Trophoblast cell (in vitro differentiated cells and primary cell): ENCODE data around the gene ZNF860. TPM values are rescaled to one million over a fixed set of nuclear protein-coding genes. Genes with fewer than 3 reads are reported as not detected.

Source experiments
- DNase-seq, 2 donors: peaks; one replicate each; pipeline ENCODE4 v3.0.0-alpha.2; 2016
- H2AFZ ChIP-seq: 2 replicates; pipeline ENCODE4 v1.6.1; 2013; ENCODE audit warnings: low read length, moderate library complexity, mild to moderate bottlenecking; ENCODE audit not compliant: insufficient read depth, poor library complexity
- H2AK5ac ChIP-seq: 2 replicates; pipeline ENCODE4 v1.6.1; 2013; ENCODE audit warnings: mild to moderate bottlenecking, low read length
- H2BK120ac ChIP-seq: 2 replicates; pipeline ENCODE4 v1.6.1; 2013; ENCODE audit warnings: low read length, mild to moderate bottlenecking, moderate library complexity; ENCODE audit not compliant: insufficient read depth, poor library complexity
- H2BK12ac ChIP-seq: 2 replicates; pipeline ENCODE4 v1.6.1; 2013; ENCODE audit warnings: mild to moderate bottlenecking, low read length, moderate library complexity
- H2BK5ac ChIP-seq: 2 replicates; pipeline ENCODE4 v1.6.1; 2013; ENCODE audit warnings: low read length, low read depth, moderate library complexity, mild to moderate bottlenecking; ENCODE audit not compliant: poor library complexity
- H3K14ac ChIP-seq: 2 replicates; pipeline ENCODE4 v1.6.1; 2013; ENCODE audit warnings: mild to moderate bottlenecking, low read length
- H3K18ac ChIP-seq: 2 replicates; pipeline ENCODE4 v1.6.1; 2013; ENCODE audit warnings: mild to moderate bottlenecking, low read length
- H3K23ac ChIP-seq: 2 replicates; pipeline ENCODE4 v1.6.1; 2013; ENCODE audit warnings: low read length
- H3K27ac ChIP-seq: 2 replicates; pipeline ENCODE4 v1.5.1; 2013; ENCODE audit warnings: low read depth, mild to moderate bottlenecking, inconsistent platforms, low read length, moderate library complexity
- H3K27me3 ChIP-seq: 2 replicates; pipeline ENCODE4 v1.6.1; 2013; ENCODE audit warnings: inconsistent platforms, mild to moderate bottlenecking, low read length, moderate library complexity; ENCODE audit not compliant: insufficient read depth
- H3K36me3 ChIP-seq, 2 experiments: 1 replicate in 1 of 2; 2 replicates in 1 of 2; pipeline ENCODE4 v1.6.1; 2013; ENCODE audit warnings: low read length in 2 of 2, mild to moderate bottlenecking in 2 of 2, moderate library complexity in 1 of 2; ENCODE audit not compliant: insufficient read depth in 2 of 2, control insufficient read depth in 1 of 2
- H3K4ac ChIP-seq: 2 replicates; pipeline ENCODE4 v1.6.1; 2013; ENCODE audit warnings: low read depth, mild to moderate bottlenecking, low read length, moderate library complexity
- H3K4me1 ChIP-seq, 2 experiments: 1 replicate in 1 of 2; 2 replicates in 1 of 2; pipeline ENCODE4 v1.6.1; 2013; ENCODE audit warnings: low read length in 2 of 2, mild to moderate bottlenecking in 2 of 2, moderate library complexity in 1 of 2; ENCODE audit not compliant: insufficient read depth in 2 of 2, control insufficient read depth in 1 of 2
- H3K4me2 ChIP-seq: 2 replicates; pipeline ENCODE4 v1.6.1; 2013; ENCODE audit warnings: inconsistent platforms, mild to moderate bottlenecking, low read length, moderate library complexity
- H3K4me3 ChIP-seq: 2 replicates; pipeline ENCODE4 v1.5.1; 2013; ENCODE audit warnings: mild to moderate bottlenecking, low read depth, low read length, inconsistent platforms
- H3K79me1 ChIP-seq: one replicate; pipeline ENCODE4 v1.6.1; 2013; ENCODE audit warnings: low read length
- H3K79me2 ChIP-seq: 2 replicates; pipeline ENCODE4 v1.6.1; 2013; ENCODE audit warnings: low read length, mild to moderate bottlenecking; ENCODE audit not compliant: control insufficient read depth, insufficient read depth, poor library complexity
- H3K9ac ChIP-seq: 2 replicates; pipeline ENCODE4 v1.6.1; 2013; ENCODE audit warnings: mild to moderate bottlenecking, low read length
- H3K9me3 ChIP-seq: 2 replicates; pipeline ENCODE4 v1.6.1; 2013; ENCODE audit warnings: low read depth, mild to moderate bottlenecking, control low read depth, inconsistent platforms, low read length; ENCODE audit not compliant: insufficient read depth
- H4K12ac ChIP-seq: 2 replicates; pipeline ENCODE4 v1.6.1; 2013; ENCODE audit warnings: low read depth, mild to moderate bottlenecking, low read length, moderate library complexity
- H4K8ac ChIP-seq: 2 replicates; pipeline ENCODE4 v1.6.1; 2013; ENCODE audit warnings: low read depth, mild to moderate bottlenecking, low read length, moderate library complexity
- H4K91ac ChIP-seq: one replicate; pipeline ENCODE4 v1.6.1; 2013; ENCODE audit warnings: low read depth, mild to moderate bottlenecking, low read length, moderate library complexity
- WGBS: extraction: QIAGEN DNeasy Blood & Tissue Kit; methylation state at CpG from one replicate; pipeline ENCODE4 v1.1.7; 2013; ENCODE audit warnings: missing lambda C conversion rate; ENCODE audit not compliant: insufficient read length, insufficient coverage; ENCODE audit errors: extremely low coverage; 5-methylcytosine and 5-hydroxymethylcytosine counted together
- polyA plus RNA-seq: library from polyadenylated mRNA; stranded (reverse); fragments of 200-250 nt; gene quantifications from 2 replicates; pipeline ENCODE4 v1.2.3, GENCODE V29; 2013

The ZNF860 gene
- polyA plus RNA-seq, result 2.2 TPM in 2 replicates

- WGBS, result no CpG with 5 or more reads among the region's 65 CpGs
- H3K14ac ChIP-seq, result peak within 1 kb of the TSS; percentile 90
Observed at GRCh38 chr3:31981206-31982181, at the start of gene ZNF860, which contains the start of gene OSBPL10. ZNF860 (plus strand) TSS chr3:31981750; CDS start chr3:31989080, 7,330 bp downstream. OSBPL10 (minus strand) TSS chr3:31981262; CDS start chr3:31981179, 83 bp downstream.

GRCh38 chr3:31932990-31933389, 48.6 kb upstream of the ZNF860 start:
- peaks cover 10 to 13% of the 10 kb centered on the region in 2 experiments for H3K4me1 ChIP-seq
- peaks cover 4% of the 10 kb centered on the region for H3K79me2 ChIP-seq
- H3K9ac ChIP-seq, result no peak overlapping the region
- no peak overlapping the region for H3K27ac ChIP-seq
- DNase-seq, result no peak
- H4K91ac ChIP-seq, result no peak overlapping the region
- H3K9me3 ChIP-seq, result no peaks in the 10 kb centered on the region
- peaks cover 3% of the 10 kb centered on the region for H3K79me1 ChIP-seq
- H3K4ac ChIP-seq, result peak overlapping the region; percentile 62
- no peak overlapping the region for H3K4me3 ChIP-seq
- H3K18ac ChIP-seq, result peak overlapping the region; percentile 75
- no peak overlapping the region for H3K4me2 ChIP-seq
- H3K27me3 ChIP-seq, result no peaks in the 10 kb centered on the region
- no peak overlapping the region for H2BK120ac ChIP-seq
- H4K12ac ChIP-seq, result peak overlapping the region; percentile 54
- H3K36me3 ChIP-seq, result no peaks in the 10 kb centered on the region
- H3K23ac ChIP-seq, result no peak overlapping the region
- no peak overlapping the region for H2AK5ac ChIP-seq
- WGBS, result no CpG with 5 or more reads among the region's 3 CpGs
- H4K8ac ChIP-seq, result no peak overlapping the region
- peak overlapping the region; percentile 31 for H2BK5ac ChIP-seq
- H2AFZ ChIP-seq, result no peak overlapping the region
- no peak overlapping the region for H3K14ac ChIP-seq
- peak overlapping the region; percentile 94 for H2BK12ac ChIP-seq

More at GRCh38 chr3:31981206-31982181, at the start of gene ZNF860, which contains the start of gene OSBPL10:
- Histone ChIP-seq H3K27me3 (no peaks in the 10 kb centered on the region), H3K9me3 (no peaks in the 10 kb centered on the region), H3K79me2 (peaks cover 12% of the 10 kb centered on the region), H4K91ac (peak within 1 kb of the TSS; percentile 91), H3K36me3 (no peaks in the 10 kb centered on the region), H3K4me1 (peaks cover 3% of the 10 kb centered on the region in 2 experiments), H3K18ac (peak within 1 kb of the TSS; percentile 90), H2BK5ac (peak within 1 kb of the TSS; percentile 87), H3K79me1 (peaks cover 15% of the 10 kb centered on the region), H3K9ac (peak within 1 kb of the TSS; percentile 80), H3K4me2 (peak within 1 kb of the TSS; percentile 72), H3K4ac (peak within 1 kb of the TSS; percentile 54), H2BK12ac (peak within 1 kb of the TSS; percentile 42), H2AK5ac (no peak within 1 kb of the TSS), H2BK120ac (peak within 1 kb of the TSS; percentile 91), H2AFZ (peak within 1 kb of the TSS; percentile 85), H3K4me3 (peak within 1 kb of the TSS; percentile 82), H3K23ac (no peak within 1 kb of the TSS), H3K27ac (peak within 1 kb of the TSS; percentile 86), H4K12ac (peak within 1 kb of the TSS; percentile 75), H4K8ac (peak within 1 kb of the TSS; percentile 63)
- DNase-seq, result peak; percentile 82 to 84

GRCh38 chr3:31934018-31934417, 47.5 kb upstream of the ZNF860 start:
- peaks cover 7% of the 10 kb centered on the region for H3K79me2 ChIP-seq
- H3K4me3 ChIP-seq, result no peak overlapping the region
- H4K12ac ChIP-seq, result no peak overlapping the region
- no peak overlapping the region for H3K27ac ChIP-seq
- peaks cover 6% of the 10 kb centered on the region for H3K79me1 ChIP-seq
- H3K4ac ChIP-seq, result no peak overlapping the region
- H3K9me3 ChIP-seq, result no peaks in the 10 kb centered on the region
- H2AK5ac ChIP-seq, result no peak overlapping the region
- H3K23ac ChIP-seq, result no peak overlapping the region
- no peak overlapping the region for H3K9ac ChIP-seq
- H2BK120ac ChIP-seq, result no peak overlapping the region
- peaks cover 6 to 13% of the 10 kb centered on the region in 2 experiments for H3K4me1 ChIP-seq
- no peak overlapping the region for H4K91ac ChIP-seq
- H4K8ac ChIP-seq, result no peak overlapping the region
- WGBS, result no CpG with 5 or more reads among the region's 1 CpG
- H3K36me3 ChIP-seq, result no peaks in the 10 kb centered on the region
- DNase-seq, result no peak
- no peak overlapping the region for H2BK5ac ChIP-seq
- no peak overlapping the region for H3K14ac ChIP-seq
- no peak overlapping the region for H2AFZ ChIP-seq
- H2BK12ac ChIP-seq, result no peak overlapping the region
- H3K27me3 ChIP-seq, result no peaks in the 10 kb centered on the region
- no peak overlapping the region for H3K4me2 ChIP-seq
- no peak overlapping the region for H3K18ac ChIP-seq

- Histone ChIP-seq H3K27me3 (no peaks in the 10 kb centered on the region), H3K14ac (no peak overlapping the region), H2AK5ac (no peak overlapping the region), H3K79me2 (peaks cover 7% of the 10 kb centered on the region), H3K4ac (no peak overlapping the region), H2BK12ac (no peak overlapping the region), H3K36me3 (no peaks in the 10 kb centered on the region), H3K27ac (no peak overlapping the region), H4K12ac (no peak overlapping the region), H3K79me1 (peaks cover 6% of the 10 kb centered on the region), H3K9me3 (no peaks in the 10 kb centered on the region), H4K91ac (no peak overlapping the region), H3K4me3 (no peak overlapping the region), H2BK120ac (no peak overlapping the region), H2BK5ac (no peak overlapping the region), H2AFZ (no peak overlapping the region), H3K23ac (no peak overlapping the region), H4K8ac (no peak overlapping the region), H3K4me1 (peaks cover 12 to 17% of the 10 kb centered on the region in 2 experiments), H3K4me2 (no peak overlapping the region), H3K9ac (no peak overlapping the region), H3K18ac (no peak overlapping the region)
- WGBS, result no CpG with 5 or more reads among the region's 3 CpGs
- no peak for DNase-seq
Observed at GRCh38 chr3:31934866-31935265, 46.7 kb upstream of the ZNF860 start.
